GM21360 (cell line): Measurements from ENCODE around the gene DDX1.

ENCODE experiments used
- ATAC-seq: cut with Tn5 transposase; IDR thresholded peaks from one replicate; pipeline ENCODE4 v1.9.1; 2021; ENCODE audit warnings: mild to moderate bottlenecking, moderate library complexity; ENCODE audit not compliant: unreplicated experiment

The DDX1 gene

GRCh38 chr2:15642815-15643500 is 51.3 kb downstream of the DDX1 start:
- no peak for ATAC-seq

- no peak for ATAC-seq
These were observed 52.3 kb downstream of the DDX1 start for GRCh38 chr2:15643791-15644585.

GRCh38 chr2:15645300-15645699 is 53.6 kb downstream of the DDX1 start:
- ATAC-seq: no peak

GRCh38 chr2:15645720-15646385 is 54.2 kb downstream of the DDX1 start:
- ATAC-seq: no peak

GRCh38 chr2:15646661-15647060 is 55.0 kb downstream of the DDX1 start:
- no peak for ATAC-seq

GRCh38 chr2:15647622-15648590 is 56.2 kb downstream of the DDX1 start:
- no peak for ATAC-seq

GRCh38 chr2:15648593-15649525 is 57.2 kb downstream of the DDX1 start:
- no peak for ATAC-seq

GRCh38 chr2:15649561-15650255 is 58.0 kb downstream of the DDX1 start:
- ATAC-seq: no peak

- ATAC-seq: no peak
These were observed 59.1 kb downstream of the DDX1 start for GRCh38 chr2:15650616-15651366.

- no peak for ATAC-seq
These were observed 59.7 kb downstream of the DDX1 start for GRCh38 chr2:15651367-15651727.

GRCh38 chr2:15652252-15652651 is 60.6 kb downstream of the DDX1 start:
- ATAC-seq: no peak

- no peak for ATAC-seq
These were observed 61.1 kb downstream of the DDX1 start for GRCh38 chr2:15652801-15653200.

GRCh38 chr2:15653806-15654726 is 62.4 kb downstream of the DDX1 start:
- no peak for ATAC-seq

- ATAC-seq: no peak
These were observed 63.0 kb downstream of the DDX1 start for GRCh38 chr2:15654727-15655073.

GRCh38 chr2:15655123-15655887 is 63.6 kb downstream of the DDX1 start:
- ATAC-seq: no peak

GRCh38 chr2:15656090-15656489 is 64.4 kb downstream of the DDX1 start:
- ATAC-seq: no peak

GRCh38 chr2:15657759-15658158 is 66.1 kb downstream of the DDX1 start:
- no peak for ATAC-seq
